Activated CD4-positive, alpha-beta T cell treated with anti-CD3 and anti-CD28 coated beads, Interleukin-2, amount 50 U/mL, for 1 hour (primary cell): ENCODE measurements around the gene TNFRSF13B.
"Not testable (repeated sequence)": the region's sequence is repeated elsewhere in the genome, so short reads cannot be mapped to it uniquely, and the experiment has no call there.

ENCODE experiments used
- DNase-seq: peaks from one replicate; pipeline ENCODE4 v3.0.0-alpha.2; 2020

Gene TNFRSF13B

DNA sequence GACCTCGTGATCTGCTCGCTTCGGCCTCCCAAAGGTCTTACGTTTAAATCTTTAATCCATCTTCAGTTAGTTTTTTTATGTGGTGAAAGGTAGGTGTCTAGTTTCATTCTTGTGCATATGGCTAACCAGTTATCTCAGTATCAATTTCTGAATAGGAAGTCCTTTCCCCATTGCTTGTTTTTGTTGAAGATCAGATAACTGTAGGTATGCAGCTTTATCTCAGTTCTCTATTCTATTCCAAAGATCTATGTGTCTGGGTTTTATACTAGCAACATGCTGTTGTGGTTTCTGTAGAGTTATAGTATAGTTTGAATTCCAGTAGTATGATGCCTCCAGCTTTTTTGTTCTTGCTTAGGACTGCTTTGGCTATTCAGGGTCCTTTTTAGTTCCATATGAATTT is 65.2 kb downstream of the TNFRSF13B start:
- DNase-seq, result no peak

DNA sequence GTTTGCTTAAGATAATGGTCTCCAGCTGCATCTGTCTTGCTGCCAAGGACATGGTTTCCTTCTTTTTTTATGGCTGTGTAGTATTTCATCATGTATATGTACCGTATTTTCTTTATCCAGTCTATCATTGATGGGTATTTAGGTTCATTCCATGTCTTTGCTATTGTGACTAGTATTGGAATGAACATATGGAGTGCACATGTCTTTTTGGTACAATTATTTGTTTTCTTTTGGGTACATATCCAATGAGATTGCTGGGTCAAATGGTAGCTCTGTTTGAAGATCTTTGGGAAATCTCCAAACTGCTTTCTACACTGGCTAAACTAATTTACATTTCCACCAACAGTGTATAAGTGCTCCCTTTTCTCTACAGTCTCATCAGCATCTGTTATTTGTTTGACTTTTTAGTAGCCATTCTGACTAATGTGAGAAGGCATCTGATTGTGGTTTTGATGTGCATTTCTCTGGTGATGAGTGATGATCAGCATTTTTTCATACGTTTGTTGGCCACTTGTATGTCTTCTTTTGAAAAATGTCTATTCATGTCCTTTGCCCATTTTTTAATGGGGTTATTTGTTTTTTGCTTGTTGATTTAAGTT is 66.2 kb downstream of the TNFRSF13B start:
- no peak for DNase-seq

DNA sequence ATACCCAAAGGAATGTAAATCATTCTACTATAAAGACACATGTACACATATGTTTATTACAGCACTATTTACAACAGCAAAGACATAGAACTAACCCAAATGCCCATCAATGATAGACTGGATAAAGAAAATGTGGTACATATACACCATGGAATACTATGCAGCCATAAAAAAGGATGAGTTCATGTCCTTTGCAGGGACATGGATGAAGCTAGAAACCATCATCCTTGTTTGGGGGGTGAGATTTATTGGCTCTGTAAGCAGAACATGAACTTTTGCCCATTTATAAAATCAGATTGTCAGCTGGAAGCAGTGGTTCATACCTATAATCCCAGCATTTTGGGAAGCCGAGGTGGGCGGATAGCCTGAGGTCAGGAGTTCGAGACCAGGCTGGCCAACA is 68.8 kb downstream of the TNFRSF13B start:
- not testable (repeated sequence) for DNase-seq

DNA sequence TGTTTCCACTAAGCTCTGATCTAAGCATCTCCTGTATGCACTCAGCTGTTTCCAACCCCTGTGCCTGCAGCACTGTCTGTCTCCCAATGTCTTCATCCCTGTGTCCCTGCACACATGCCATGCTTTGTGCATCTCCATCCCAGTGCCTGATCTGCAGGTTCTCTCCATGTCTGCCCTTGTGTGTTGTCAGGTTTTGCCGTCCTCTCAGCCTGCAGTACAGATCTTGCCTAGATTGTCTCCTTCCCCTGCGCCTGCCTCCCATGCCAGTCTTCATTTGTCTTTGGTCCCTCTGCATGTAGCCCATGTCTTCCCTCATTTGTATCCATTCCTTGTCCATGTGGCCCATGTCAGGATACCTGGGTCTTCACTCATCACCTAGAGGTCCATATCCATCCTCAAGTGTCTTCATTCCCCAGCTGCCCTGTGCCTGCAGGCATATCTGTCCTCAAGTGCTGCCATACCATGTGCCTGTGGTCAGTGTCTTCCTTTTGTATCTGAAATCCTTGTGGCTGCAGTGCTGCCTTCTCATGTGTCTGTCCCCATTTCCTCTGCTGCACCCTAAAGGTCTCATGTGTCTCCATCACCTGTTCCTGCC is 71.5 kb downstream of the TNFRSF13B start:
- no peak for DNase-seq

DNA sequence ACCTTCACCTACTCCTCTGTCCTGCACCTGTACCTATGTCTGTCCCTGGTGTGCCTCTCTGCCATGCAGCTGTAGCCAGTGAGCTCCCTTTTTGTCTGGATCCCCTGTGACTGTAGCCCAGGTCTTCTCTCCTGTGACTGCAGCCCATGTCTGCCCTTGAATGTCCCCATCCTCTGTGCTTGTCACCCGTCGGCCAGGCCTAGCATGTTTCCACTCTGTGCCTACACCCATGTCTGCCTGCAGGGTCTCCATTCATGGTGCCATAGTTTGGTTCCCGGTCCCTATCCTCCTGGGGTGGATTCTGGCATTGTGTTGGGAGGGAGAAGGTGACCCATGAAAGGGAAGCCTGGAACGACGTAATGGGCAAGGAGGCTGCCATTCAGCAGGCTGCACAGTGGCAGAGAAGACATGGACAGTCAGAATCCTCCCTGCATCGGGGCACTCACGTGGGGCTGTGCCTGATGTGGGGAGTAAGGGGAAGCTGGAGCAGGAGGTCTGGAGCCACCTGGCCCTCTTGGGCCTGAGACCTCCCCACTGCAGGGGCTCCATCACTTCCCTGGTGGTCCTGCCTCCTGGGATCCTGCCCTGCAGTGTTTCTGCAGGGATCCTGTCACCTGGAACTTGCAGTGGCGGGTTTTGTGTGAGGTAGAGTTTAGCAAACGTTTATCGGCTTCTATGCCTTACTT is 74.6 kb downstream of the TNFRSF13B start:
- DNase-seq, result not testable (repeated sequence)

DNA sequence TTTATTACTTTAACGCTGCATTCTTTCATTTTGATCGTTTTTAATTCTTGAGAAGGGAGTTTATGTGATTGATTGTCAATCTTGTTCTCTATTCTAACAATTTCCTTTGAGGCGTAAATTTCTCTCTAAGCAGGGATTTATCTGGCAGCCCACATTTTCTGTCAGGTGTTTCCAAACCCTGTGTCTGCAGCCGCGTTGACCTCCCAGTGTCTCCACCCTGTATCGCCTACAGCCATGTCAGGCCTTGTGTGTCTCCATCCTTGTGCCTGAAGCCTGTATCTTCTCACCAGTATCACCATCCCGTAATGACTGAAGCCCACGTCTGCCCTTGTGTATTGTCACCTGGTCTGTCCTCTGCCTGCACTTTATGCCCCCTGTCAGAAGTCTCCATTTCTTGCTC is 75.7 kb downstream of the TNFRSF13B start:
- not testable (repeated sequence) for DNase-seq

DNA sequence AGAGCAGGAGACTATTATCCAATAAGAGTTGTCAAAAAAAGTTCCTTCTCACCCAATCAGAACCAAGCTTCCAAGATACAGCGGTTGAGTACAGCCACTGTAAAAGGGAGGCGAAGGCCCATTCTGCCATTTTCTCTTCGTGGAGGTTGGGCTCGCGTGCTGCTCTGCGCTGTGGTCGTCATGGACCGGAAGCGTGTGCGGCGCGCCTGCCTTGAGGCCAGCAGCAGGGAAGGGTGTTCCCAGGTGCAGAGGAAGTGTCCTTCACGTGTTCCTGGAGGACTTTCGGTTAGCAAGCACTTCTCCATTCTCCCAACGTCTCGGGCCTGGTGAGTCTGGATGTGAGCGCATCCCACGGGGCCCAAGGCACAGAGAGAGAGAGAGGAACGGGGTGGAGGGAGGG is 78.4 kb downstream of the TNFRSF13B start:
- DNase-seq, result not testable (repeated sequence)

DNA sequence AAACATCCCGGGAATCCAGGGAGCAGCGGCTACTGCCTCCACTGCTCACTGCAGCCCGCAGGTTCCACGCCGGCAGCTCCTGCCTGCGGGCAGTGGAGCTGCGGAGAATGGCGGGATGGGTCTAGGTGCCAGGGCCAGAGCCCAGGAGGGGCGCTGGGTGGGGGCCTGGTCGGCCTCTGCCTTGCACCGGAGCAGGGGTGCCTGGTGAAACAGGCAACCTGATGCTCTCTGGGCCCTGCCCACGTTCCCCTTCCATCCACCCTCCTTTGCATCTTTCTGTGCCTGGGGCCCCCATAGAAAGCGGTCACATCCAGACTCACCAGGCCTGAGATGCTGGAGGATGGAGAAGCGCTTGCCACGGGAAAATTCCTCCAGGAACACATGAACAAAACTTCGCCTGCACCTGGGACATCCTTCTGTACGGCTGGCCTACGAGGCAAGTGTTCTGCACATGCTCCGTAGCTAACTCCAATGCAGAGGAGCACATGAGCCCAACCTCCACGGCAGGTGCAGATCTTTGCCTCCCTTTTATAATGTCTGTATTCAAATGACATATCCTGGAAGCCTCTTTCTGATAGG is 79.0 kb downstream of the TNFRSF13B start:
- DNase-seq, result not testable (repeated sequence)

DNA sequence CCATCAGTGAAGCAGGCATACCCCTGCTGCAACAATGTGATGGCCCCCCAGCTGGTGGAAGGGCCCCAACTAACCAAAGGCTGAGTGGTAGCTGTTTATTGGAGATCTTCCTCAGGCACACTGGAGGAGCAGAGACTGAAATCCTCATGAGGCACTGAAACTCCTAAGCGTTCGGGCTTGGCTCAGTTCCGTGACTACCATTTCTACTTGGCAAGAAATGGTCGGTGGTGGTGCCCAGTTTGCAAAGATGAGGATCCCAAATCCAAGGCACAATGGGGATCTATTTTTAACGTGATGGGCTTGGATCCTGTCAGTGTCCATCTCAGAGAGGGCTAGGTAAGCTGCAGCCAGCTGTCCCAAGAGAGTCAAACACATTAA is 82.8 kb downstream of the TNFRSF13B start:
- DNase-seq, result no peak
